ENCODE measurements around the gene MB.

MB gene

DNA sequence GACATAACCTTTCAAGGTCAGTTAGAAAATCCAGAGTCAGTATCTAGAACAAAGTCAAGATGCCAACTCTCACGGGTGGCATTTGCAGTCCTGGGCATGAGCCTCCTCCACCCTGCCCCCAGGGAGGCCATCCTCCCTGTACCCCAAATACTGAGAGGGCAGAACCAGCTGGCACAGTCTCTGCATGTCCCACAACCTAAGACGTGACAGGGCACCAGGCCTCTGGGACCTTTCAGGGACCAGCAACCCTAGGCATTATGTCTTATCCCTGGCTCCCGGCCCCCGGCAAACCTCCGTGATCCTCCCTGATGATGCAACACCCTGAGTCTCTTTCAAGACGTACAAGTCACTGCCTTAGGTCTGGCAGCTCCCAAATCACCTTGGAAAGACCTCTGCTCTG is 2.0 kb downstream of the MB start:
- DNase-seq (ENCODE audit: low spot score) = no peak

DNA sequence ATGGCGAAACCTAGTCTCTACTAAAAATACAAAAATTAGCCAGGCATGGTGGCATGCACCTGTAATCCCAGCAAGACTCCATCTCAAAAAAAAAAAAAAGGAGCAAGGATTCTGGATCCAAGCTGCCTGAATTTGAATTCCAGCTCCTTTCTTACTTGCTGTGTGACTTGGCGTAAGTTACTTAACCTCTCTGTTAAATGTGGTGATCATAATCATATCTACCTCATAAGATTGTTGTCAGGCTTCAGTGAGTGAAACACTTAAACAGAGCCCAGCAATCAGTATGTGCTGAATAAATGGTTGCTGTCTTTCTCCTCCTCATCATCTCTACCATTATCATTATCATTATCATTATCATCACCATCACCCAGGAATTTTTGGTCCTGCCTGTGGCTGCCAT is 2.7 kb downstream of the MB start:
- DNase-seq (ENCODE audit: low spot score) = no peak

DNA sequence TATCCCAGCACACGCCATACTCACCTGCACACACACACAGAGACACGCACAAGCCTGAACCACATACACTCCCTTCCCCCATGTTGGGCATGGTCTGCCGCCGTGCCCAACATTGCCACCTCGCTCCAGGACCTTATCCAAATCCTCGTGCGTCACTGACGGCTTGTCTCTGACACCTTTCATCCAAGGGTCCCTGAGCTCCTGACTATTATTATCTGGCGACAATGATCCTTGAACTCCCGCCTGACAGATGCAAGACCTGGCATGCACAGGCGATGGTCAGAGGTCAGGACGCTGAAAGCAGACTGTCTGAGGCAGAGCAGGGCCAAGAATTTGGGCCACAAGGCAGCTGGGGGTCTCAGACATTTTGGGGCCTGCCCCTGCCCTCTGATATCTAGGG is 4.2 kb downstream of the MB start:
- DNase-seq (ENCODE audit: low spot score) = no peak

DNA sequence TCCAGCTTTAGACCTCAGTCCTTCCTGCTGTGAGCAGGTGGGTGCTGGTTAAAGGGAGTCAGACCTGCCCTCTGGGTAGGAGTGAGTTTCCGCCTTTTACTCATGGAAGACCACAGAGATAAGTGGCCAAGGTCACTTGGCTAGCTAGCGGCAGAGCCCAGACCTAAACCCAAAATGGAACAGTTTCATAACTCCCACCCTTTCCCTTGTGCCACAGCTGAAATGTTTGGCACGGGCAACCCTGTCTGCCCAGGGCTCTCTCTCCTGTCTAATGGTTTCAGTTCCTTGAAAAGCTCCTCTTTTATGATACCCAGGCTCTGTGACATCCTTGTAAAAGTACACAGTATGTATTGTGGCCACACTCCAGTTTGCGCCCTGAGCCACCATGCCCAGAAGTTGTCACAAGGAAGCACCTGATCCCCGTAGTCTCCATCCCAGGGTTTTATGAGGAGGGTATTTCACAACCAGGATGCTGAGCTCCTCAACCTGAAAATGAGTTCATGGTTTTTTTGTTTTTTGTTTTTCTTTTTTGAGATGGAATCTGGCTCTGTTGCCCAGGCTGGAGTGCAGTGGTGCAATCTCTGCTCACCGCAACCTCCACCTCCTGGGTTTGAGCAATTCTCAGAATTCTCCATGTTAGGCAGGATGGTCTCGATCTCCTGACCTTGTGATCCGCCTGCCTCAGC is 5.1 kb downstream of the MB start:
- no peak for DNase-seq (ENCODE audit: low spot score)

DNA sequence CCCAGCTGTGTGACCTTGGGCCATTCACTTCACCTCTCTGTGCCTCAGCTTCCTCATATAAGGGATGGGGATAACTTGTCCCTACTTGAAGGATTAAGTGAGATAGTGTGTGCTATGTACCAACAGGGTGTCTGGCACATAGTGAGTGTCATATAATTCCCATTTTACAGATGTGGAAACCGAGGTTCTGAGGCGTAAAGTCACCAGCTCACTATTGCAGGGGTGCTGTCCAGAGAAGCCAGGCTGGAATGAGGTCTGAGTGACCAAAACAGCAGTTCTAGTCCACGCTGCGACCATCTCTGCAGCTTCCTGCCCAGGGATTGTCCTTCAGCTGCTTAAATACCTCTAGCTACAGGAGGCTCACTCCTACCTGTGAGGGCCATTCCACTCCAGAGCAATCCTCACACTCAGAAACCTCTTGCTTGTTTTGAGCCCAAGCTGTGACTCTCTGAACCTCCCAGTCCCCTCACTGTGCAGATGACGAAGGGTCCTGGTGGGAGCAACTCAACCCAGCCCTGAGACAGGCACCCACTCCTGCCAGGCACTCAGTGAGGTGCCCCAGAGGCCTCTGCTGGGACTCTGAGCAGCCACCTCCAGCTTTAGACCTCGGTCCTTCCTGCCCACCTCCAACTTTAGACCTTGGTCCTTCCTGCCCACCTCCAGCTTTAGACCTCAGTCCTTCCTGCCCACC is 5.8 kb downstream of the MB start:
- DNase-seq (ENCODE audit: low spot score) = no peak

DNA sequence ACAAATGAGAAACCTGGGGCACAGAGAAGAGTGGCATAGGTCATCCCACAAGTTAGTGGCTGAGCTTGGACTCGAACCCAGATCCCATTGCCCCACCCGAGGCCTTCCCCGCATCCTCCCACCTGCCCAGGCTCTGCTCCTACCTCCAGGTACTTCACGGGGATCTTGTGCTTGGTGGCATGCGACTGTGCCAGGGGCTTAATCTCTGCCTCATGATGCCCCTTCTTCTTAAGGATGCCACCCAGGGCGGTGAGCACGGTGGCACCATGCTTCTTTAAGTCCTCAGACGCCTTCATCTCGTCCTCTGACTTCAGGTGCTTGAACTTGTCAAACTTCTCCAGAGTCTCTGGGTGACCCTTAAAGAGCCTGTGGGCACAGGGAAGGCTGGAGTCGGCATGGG is 6.4 kb downstream of the MB start:
- no peak for DNase-seq (ENCODE audit: low spot score)

DNA sequence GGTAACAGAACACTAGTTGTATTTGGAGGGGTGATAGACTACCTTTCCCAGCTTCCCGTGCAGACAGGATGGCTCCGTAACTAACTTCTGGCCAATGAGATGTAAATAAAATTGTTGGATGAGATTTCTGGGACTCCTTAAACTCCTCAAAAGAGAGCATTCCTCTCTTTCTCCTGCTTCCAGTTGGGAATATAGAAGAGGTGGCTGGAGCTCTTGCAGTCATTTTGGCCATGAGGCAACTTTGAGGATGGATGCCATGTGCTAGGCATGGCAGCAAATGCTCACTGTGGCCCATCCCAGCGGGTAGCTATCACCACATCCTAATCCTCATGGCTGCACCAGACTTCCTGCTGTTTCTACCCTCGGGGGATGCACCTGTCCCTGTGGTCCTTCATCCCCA is 7.4 kb downstream of the MB start:
- DNase-seq (ENCODE audit: low spot score) = no peak

DNA sequence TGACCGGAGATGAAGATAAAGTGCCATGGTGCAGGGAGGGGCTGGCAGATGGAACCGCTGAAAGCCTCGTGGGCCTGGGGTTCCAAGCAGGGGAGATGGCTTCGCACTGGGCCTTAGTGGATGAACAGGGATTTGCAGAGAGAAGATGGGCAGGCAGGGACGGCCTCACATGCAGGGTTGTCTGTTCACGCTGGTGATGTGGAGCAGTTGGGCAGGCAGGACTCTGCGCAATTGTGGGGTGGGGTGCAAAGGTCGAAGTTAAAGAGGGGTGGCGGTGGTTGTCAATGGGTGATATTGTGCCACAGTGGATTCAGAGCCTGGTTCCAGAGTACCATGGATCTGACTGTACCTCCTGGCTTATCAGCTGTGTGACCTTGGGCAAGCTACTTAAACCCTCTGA is 7.9 kb downstream of the MB start:
- no peak for DNase-seq (ENCODE audit: low spot score)

DNA sequence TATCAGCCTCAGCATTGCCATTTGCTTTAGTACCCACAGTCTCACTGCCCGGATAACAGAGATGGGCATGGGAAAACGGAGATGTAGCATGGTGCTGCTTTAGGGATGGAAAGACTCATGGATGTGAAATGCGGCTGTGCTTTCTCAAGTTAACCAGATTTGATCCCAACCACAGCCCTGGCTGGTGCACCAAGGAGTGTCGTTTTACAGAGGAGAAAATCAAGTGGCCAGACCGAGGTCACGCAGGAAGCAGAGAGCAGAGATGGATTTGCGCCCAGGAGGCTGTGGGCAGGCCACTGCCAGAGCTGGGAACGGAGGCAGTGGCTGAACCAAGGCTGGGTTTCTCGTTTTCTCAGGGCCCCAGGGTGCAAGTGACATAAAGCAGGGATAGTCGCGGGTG is 9.0 kb downstream of the MB start:
- no peak for DNase-seq (ENCODE audit: low spot score)

DNA sequence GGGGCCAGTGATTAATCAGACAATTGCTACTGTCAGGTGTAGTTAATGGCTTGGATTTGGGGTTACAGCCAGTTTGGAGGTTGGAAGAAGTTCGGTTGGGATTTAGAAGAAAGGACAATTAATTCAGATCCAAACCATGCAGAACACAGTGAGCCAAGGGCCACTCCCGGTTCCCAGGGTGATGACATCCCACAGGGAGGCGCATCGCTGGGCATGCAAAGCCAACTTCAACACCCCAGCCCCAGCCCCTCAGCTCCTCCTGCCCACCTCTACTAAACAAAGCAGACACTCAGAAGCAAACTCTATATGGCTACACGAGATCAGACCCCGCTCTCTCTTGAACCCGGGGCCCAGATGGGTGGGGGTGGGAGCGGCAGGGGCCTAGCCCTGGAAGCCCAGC is 10.2 kb downstream of the MB start:
- DNase-seq (ENCODE audit: low spot score) = no peak

DNA sequence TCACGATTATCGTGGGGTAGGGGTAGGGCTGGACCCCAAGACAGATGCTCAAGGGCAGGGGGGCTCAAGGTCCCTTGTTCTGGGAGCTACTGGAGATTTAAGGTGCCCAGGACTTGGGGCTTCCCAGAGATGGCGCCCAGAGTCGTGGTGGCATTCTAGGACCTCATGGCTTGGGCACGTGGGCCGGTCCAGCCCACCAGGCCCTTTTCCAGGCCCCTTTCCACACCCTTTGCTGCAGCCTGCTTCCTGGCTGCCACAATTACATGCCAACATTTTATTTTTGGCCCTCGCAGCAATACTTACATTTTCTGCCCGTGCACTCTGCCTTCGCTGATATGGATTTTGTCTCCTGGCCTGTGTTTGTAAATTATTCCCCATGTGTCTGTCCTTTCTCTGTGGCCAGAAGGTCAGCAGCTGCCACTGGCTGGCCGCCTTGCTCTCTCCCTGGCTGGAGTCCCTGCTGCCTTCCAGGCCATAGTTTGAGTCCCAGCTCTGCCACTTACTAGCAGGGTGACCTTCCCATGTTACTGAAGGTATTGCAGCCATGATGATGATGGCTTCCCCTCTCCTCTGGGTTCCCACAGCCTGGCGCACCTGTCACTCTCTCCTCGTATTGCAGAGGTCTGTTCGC is 11.2 kb downstream of the MB start:
- no peak for DNase-seq (ENCODE audit: low spot score)

DNA sequence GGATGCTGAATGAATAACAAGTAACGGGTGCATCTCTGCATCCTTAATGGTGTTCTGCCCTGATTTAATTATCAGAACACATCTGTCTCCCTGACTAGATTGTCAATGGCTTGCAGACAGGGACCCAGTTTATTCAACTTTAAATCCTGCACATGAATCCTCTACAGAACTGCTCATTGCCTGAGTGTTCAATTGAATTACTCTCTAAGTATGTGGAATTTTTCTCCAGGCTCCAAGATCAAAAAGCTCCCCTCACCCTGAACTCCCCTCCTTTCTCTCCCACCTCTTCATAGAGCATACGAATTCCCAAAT is 11.8 kb downstream of the MB start:
- DNase-seq (ENCODE audit: low spot score) = no peak

DNA sequence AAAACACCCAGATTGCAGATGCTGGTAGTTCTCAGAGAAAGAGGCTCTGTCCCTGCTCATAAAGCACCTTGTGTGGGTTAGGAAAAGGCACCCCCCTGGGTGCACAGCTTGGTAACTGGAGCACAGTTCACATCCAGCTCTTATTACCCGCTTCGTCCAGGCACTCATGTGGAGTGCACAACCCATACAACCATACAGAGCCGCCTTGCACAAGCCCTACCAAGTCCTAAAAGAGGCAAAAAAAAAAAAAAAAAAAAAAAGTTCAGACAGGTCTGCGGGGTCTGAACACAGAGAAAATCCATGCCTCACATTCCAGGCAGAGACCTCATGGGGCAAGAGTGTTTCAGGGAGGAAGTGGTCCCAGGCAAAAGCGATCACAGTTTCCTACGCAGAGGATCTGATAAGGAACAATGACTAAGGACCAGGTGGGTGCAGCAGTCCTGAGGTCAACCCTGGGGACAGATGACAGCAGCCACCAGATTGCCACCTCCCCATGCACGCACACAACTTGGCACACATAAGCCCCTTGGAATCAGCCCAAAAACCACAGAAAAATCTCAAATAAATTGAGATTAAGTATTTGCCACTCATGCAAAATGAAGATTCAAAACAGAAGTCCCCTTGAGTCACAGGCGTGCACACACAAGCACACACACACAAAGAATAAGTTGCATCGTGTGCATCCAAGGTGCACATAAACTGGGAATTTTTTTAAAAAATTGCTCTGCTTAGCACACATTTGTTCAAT is 12.3 kb downstream of the MB start:
- no peak for DNase-seq (ENCODE audit: low spot score)

DNA sequence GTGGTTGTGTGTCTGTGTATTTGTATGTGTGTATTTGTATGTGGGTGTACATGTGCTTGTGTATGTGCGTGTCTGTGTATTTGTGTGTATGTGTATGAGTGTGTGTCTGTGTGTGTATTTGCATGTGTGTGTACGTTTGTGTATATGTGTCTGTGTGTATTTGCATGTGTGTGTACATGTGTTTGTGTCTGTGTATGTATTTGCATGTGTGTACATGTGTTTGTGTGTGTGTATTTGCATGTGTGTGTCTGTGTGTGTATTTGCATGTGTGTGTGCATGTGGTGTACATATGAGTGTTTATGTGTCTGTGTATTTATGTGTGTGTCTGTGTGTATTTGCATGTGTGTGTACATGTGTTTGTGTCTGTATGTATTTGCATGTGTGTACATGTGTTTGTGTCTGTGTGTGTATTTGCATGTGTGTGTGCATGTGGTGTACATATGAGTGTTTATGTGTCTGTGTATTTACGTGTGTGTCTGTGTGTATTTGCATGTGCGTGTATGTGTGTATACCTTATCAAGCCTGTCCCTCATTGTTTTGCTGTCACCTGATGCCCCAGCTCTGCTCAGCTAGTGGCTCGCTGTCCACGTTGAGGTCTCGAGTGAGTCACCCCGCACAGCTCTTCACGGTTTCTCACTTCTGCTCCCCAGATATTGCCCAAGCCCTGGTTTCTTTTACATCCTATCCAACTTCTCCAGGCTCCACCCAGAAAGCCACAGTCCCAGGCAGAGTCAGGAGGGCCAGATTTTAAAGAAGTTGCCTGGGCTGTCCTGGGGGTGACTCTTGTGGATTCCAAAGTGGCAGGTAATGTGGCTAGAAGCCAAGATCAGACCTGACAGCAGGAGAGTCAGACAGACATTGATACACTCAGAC is 15.2 kb downstream of the MB start:
- DNase-seq (ENCODE audit: low spot score) = no peak

DNA sequence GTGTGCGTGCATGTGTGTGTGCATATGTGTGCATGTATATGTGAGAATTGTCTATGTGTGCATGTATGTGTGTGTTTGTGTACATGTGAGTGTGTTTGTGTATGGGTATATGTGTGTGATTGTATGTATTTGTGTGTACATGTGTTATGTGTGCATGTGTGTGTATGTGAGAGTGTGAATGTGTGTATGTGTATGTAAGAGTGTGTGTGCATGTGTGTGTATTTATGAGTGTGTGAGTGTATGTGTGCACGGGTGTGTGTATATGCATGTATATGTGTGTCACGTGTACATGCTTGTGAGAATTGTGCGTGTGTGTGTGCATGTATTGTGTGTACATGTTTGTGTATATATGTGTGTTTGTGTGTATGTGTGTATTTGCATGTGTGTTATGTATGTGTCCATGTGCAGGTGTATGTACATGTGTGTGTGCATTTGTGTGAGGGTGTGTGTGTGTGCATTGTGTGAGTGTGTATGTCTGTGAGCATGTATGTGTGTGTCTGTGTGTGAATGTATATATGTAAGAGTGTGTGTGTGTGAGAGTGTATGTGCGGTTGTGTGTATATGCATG is 16.0 kb downstream of the MB start:
- no peak for DNase-seq (ENCODE audit: low spot score)

DNA sequence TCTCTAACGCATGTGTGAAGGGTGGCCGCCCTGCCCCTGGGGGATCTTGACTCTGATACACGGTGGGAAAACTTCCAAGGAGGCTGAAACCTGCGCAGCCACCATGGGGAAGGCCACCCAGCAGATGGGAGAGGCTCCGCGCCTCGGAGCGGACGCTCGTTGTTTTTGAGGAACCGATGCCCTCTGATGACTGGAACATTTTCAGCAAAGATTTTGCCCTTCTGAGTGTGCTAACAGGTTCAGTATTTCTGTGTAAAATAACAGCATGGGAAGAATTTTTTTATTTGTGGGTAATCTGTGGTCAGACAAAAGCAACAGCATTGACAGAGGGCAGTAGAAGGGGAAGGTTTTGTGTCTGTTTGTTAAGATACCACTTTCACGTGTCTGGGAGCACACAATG is 16.7 kb downstream of the MB start:
- DNase-seq (ENCODE audit: low spot score) = no peak

DNA sequence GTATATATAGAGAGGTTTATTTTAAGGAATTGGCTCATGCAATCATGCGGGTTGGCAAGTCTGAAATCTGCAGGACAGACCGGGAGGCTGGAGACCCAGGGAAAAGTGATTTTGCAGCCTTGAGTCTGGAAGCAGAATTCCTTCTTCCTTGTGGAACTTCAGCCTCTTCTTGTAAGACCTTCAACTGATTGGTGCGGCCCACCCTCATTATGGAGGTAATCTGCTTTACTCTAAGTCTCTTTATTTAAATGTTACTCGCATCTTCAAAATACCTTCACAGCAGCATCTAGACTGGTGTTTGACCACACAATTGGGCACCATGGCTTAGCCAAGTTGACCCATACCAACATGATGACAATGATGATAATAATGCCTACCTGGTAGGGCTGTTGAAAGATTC is 17.8 kb downstream of the MB start:
- no peak for DNase-seq (ENCODE audit: low spot score)

DNA sequence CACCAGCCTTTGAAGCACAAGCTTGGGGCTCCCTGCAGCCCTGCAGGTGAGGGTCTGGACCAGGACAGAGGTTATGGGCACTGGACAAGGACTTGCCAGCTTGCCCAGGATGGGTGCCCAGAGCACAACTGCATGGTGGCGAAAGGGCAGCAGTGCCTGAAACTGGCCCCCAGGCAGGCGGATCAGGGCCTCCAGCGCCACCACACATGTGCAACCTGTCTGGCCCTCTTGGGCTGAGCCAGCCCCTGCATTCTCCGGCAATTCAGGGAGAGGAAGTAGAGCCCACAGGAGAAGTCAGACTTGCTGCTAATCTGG is 18.8 kb downstream of the MB start:
- no peak for DNase-seq (ENCODE audit: low spot score)

DNA sequence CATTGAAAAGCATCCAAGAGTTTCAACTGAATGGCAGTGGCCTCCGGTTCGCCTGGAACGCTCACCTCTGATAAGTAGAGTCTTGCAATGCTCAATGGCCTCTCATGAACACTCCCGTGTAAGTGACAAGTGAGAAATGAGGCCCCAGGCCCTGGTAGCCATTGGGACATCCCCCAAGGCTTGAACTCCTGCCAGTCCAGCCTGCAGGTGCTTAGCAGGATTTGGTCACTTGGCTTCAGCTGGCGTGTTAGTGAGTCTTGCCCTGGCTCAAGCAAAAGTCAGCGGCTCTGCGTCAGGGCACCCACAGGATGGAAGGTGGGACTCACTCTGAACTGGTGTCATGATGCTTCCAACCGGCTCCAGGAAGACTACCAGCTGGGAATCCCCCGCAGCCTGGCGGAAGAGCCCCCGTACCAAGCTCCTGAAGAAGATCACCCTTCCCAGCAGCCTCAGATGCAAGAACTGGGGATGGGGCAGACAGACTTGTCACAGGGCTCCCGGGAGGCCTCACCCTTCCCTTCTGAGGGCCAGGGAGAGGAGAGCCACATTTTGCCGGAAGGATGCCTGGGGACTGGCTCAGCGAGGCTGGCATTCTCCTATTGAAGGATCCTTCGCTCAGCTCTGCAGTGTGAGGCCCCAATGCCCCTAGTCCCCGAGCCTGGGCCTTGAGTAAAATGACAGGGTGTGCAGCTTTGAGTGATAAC is 19.3 kb downstream of the MB start:
- DNase-seq (ENCODE audit: low spot score) = no peak

DNA sequence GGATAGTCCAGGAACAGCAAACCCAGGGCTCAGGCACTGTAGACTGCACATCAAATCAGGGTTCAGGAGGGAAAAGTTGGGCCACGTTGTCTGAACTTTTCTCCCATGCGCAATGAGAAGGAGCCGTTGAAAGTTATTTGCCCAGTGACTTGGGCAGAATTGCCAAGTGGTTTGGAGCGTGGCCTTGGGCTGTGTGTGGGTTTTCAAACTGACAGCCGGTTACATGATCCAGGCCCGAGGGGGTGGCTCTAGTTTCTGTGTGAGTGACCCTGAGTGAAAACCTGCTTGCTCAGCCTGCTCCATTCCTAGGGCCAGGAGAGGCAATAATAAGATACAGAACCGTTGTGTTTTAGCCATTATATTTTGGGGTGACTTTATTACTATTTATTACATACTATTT is 20.3 kb downstream of the MB start:
- no peak for DNase-seq (ENCODE audit: low spot score)

DNA sequence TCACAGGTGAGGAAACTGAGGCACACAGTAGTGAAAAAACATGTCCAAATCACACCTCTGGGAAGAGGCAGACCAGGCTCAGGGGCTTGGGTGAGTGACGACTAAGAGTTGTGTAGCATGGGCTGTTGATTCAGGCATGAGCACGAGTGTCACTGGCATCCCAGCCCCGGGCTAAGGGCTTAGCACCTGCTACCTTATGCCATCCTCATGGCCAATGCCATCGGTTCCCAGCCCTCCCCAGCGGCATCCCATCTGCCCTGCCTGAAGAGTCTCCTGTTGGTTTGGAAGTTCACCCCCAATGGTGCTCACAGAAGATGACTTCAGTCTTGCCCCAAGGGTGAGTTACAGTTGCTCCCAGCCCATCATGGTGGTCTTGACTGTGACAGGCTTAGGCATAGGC is 22.4 kb downstream of the MB start:
- no peak for DNase-seq (ENCODE audit: low spot score)
